ENCODE results near the gene GPX6.
"Not testable (repeated sequence)": the region's sequence is repeated elsewhere in the genome, so short reads cannot be mapped to it uniquely, and the experiment has no call there.

The GPX6 gene

GRCh38 chr6:28515676-28516075 lies at the start of gene GPX6:
TSS of gene GPX6 (minus strand) at chr6:28515793. CDS start at chr6:28515743, 50 bp downstream.
- DNase-seq (ENCODE audit: low read depth in 2 of 2, low spot score in 1 of 2) = no peak

GRCh38 chr6:28563430-28564095 lies 48.0 kb upstream of the GPX6 start:
- DNase-seq (ENCODE audit: low read depth in 2 of 2, low spot score in 1 of 2) = no peak

- no peak for DNase-seq (ENCODE audit: low read depth in 2 of 2, low spot score in 1 of 2)
These were observed 43.0 kb upstream of the GPX6 start for GRCh38 chr6:28558629-28559028.

GRCh38 chr6:28555136-28555535 lies 39.5 kb upstream of the GPX6 start:
- no peak for DNase-seq (ENCODE audit: low read depth in 2 of 2, low spot score in 1 of 2)

GRCh38 chr6:28553986-28554881 lies 38.6 kb upstream of the GPX6 start:
- DNase-seq (ENCODE audit: low read depth in 2 of 2, low spot score in 1 of 2) = no peak

- no peak for DNase-seq (ENCODE audit: low read depth in 2 of 2, low spot score in 1 of 2)
These were observed 37.9 kb upstream of the GPX6 start for GRCh38 chr6:28553384-28553985.

GRCh38 chr6:28551891-28552666 lies 36.5 kb upstream of the GPX6 start:
- DNase-seq (ENCODE audit: low read depth in 2 of 2, low spot score in 1 of 2) = no peak

- not testable (repeated sequence) for DNase-seq (ENCODE audit: low read depth in 2 of 2, low spot score in 1 of 2)
These were observed 31.4 kb upstream of the GPX6 start for GRCh38 chr6:28547003-28547402.

- no peak for DNase-seq (ENCODE audit: low read depth in 2 of 2, low spot score in 1 of 2)
These were observed 30.4 kb upstream of the GPX6 start for GRCh38 chr6:28545955-28546354.

- DNase-seq (ENCODE audit: low read depth in 2 of 2, low spot score in 1 of 2) = no peak
These were observed 28.3 kb upstream of the GPX6 start for GRCh38 chr6:28543651-28544610.

- DNase-seq (ENCODE audit: low read depth in 2 of 2, low spot score in 1 of 2) = peak in 1 of 2 donors; percentile 7
These were observed 27.1 kb upstream of the GPX6 start for GRCh38 chr6:28542440-28543296.

GRCh38 chr6:28541996-28542395 lies 26.4 kb upstream of the GPX6 start:
- DNase-seq (ENCODE audit: low read depth in 2 of 2, low spot score in 1 of 2) = no peak

- DNase-seq (ENCODE audit: low read depth in 2 of 2, low spot score in 1 of 2) = no peak
These were observed 22.0 kb upstream of the GPX6 start for GRCh38 chr6:28537509-28538140.

GRCh38 chr6:28537065-28537464 lies 21.5 kb upstream of the GPX6 start:
- no peak for DNase-seq (ENCODE audit: low read depth in 2 of 2, low spot score in 1 of 2)

- no peak for DNase-seq (ENCODE audit: low read depth in 2 of 2, low spot score in 1 of 2)
These were observed 19.3 kb upstream of the GPX6 start for GRCh38 chr6:28534875-28535274.

GRCh38 chr6:28534306-28534705 lies 18.7 kb upstream of the GPX6 start:
- DNase-seq (ENCODE audit: low read depth in 2 of 2, low spot score in 1 of 2) = no peak

GRCh38 chr6:28531479-28532128 lies 16.0 kb upstream of the GPX6 start:
- no peak for DNase-seq (ENCODE audit: low read depth in 2 of 2, low spot score in 1 of 2)

GRCh38 chr6:28530777-28531176 lies 15.2 kb upstream of the GPX6 start:
- DNase-seq (ENCODE audit: low read depth in 2 of 2, low spot score in 1 of 2) = no peak
